GM19025 (cell line): ENCODE data around the gene PTPN11.
"Not testable (repeated sequence)": the region's sequence is repeated elsewhere in the genome, so short reads cannot be mapped to it uniquely, and the experiment has no call there.

Experiments used
- ATAC-seq: cut with Tn5 transposase; IDR thresholded peaks from one replicate; pipeline ENCODE4 v1.9.1; 2021; ENCODE audit warnings: mild to moderate bottlenecking, low read depth, moderate library complexity; ENCODE audit not compliant: unreplicated experiment

Gene PTPN11

DNA sequence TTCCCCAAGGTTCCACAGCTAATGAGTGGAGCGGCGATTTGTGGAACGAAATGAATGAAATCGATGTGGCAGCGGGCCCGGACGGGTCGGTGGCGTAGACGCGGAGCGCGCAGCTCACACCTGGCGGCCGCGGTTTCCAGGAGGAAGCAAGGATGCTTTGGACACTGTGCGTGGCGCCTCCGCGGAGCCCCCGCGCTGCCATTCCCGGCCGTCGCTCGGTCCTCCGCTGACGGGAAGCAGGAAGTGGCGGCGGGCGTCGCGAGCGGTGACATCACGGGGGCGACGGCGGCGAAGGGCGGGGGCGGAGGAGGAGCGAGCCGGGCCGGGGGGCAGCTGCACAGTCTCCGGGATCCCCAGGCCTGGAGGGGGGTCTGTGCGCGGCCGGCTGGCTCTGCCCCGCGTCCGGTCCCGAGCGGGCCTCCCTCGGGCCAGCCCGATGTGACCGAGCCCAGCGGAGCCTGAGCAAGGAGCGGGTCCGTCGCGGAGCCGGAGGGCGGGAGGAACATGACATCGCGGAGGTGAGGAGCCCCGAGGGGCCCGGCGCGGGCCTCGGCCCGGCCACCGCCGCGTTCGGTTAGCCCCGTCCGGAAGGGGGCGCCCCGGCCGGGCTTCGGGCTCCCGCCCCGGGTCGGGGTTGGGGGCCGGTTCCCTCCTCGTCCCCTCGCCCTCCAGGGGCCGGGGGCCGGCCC is at the start of gene PTPN11:
PTPN11 (plus strand) TSS at position 340 of the 689 bp plus-strand sequence; CDS start at position 505, 165 bp downstream.
- ATAC-seq, result peak; percentile 64

DNA sequence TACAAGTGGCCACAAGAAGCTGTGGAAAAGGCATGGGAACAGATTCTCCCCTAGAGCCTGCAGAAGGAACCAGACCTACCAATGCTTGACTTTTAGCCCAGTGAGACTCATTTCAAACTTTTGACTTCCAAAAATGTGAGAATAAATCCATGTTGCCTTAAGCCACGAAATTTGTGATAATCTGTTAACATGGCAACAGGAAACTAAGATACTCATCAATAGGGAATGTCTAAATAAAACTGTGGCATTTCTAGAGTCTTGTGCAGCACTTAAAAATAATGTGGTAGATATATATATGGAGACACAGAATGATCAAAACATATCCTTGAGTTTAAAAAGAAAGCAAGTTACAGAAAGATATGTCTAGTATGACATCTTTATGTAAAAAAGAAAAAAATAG is 48.5 kb upstream of the PTPN11 start:
- no peak for ATAC-seq

- no peak for ATAC-seq
Observed at GRCh38 chr12:112370868-112371510, 47.8 kb upstream of the PTPN11 start.

GRCh38 chr12:112374166-112374740 is 44.5 kb upstream of the PTPN11 start:
- ATAC-seq, result no peak

DNA sequence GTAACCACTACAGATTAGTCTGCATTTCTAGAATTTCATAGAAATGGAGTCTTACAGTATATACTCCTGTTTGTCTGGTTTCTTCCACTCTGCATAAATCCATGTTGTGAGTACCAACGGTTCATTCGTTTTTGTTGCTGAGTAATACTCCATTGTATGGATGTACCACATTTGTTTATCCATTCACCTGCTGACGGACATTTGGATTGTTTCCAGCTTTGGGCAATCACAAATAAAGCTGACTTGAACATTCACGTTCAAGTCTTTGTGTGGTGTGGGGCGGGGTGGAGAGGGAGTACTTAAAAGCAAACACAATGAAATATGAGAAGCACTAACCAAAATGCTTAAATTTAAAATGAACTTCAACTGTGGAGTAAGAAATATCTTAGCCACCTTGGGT is 43.6 kb upstream of the PTPN11 start:
- no peak for ATAC-seq

GRCh38 chr12:112380663-112381405 is 37.9 kb upstream of the PTPN11 start:
- no peak for ATAC-seq

- ATAC-seq, result peak; percentile 42
Observed at GRCh38 chr12:112381406-112381882, 37.3 kb upstream of the PTPN11 start.

DNA sequence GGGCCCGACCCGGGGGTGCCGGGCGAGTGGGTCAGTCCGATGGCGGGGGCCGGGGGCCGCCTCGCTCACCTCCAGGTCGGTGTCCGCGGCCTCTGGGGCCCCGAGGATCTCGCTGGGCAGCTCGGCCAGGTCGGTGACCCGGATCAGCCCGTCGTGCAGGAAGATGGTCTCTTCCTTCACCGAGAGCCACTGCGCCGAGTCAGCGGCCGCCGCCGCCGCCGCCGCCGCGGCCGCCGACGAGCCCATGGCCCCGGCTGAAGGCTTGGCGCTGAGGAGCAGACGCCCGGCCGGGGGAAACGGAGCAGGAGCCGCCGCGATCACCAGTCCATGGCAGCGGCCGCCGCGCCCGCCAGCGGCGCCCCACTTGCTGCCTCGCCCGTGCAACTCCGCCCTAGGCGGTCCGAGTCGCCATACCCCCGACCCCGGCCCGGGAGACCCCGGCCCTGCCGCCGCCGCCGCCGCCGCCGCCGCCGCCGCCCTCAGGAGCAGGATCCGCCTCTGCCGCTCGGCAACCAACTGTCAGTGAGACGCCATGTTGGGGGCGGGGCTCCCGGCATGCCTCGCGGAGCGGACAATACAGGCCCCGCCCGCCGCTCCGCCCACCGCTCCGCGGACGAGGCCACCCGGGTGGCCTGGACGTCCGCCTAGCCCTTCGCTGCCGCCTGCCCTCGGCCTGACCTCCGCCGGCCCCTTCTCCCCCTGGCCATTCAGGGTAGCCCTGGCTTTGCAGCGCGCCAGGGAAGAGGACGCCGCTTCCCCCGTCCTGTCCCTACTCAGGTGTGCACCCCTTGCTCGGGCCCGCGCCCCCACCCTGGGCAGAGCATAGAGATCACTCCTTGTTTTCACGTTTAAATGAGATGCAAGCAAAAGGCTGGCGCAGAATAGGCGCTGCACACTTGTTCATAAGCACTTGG is 36.6 kb upstream of the PTPN11 start, which contains the start of gene HECTD4:
HECTD4 (minus strand) TSS at position 549 of the 914 bp plus-strand sequence; CDS start at position 246, 303 bp downstream.
- ATAC-seq, result peak; percentile 88

DNA sequence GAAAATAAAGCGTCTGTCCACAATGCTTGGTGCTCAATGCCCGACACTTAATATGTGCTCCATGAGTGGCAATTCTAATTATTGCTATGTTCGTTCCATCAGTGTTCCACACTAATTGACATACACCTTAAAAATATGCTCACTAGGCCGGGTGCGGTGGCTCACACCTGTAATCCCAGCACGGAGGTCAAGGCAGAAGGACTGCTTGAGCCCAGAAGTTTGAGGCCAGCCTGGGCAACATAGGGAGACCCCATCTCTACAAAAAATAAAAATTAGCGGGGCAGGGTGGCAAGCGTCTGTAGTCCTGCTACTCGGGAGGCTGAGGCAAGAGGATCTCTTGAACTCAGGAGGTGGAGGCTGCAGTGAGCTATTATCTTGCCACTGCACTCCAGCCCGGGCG is 35.9 kb upstream of the PTPN11 start:
- no peak for ATAC-seq

GRCh38 chr12:112386726-112387125 is 32.0 kb upstream of the PTPN11 start:
- no peak for ATAC-seq

DNA sequence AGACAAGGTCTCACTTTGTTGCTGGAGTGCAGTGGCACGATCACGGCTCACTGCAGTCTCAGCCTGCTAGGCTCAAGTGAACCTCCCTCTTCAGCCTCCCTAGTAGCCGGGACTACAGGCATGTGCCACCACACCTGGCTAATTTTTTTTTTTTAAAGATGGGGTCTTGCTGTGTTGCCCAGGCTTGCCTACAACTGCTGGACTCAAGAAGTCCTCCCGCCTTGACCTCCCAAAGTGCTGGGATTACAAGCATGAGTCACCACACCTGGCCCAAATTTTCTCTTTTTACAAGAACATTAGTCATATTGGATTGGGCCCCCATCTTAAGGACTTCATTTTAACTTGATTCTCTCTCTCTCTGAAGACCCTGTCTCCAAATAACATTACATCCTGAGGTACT is 29.5 kb upstream of the PTPN11 start:
- ATAC-seq, result no peak

DNA sequence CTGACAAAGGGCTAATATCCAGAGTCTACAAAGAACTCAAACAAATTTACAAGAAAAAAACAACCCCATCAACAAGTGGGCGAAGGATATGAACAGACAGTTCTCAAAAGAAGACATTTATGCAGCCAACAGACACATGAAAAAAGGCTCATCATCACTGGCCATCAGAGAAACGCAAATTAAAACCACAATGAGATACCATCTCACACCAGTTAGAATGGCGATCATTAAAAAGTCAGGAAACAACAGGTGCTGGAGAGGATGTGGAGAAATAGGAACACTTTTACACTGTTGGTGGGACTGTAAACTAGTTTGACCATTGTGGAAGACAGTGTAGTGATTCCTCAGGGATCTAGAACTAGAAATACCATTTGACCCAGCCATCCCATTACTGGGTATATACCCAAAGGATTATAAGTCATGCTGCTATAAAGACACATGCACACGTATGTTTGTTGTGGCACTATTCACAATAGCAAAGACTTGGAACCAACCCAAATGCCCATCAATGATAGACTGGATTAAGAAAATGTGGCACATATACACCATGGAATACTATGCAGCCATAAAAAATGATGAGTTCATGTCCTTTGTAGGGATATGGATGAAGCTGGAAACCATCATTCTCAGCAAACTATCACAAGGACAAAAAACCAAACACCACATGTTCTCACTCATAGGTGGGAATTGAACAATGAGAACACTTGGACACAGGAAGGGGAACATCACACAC is 28.7 kb upstream of the PTPN11 start:
- not testable (repeated sequence) for ATAC-seq

GRCh38 chr12:112393328-112393727 is 25.4 kb upstream of the PTPN11 start:
- ATAC-seq, result no peak

GRCh38 chr12:112401054-112401453 is 17.7 kb upstream of the PTPN11 start:
- no peak for ATAC-seq

DNA sequence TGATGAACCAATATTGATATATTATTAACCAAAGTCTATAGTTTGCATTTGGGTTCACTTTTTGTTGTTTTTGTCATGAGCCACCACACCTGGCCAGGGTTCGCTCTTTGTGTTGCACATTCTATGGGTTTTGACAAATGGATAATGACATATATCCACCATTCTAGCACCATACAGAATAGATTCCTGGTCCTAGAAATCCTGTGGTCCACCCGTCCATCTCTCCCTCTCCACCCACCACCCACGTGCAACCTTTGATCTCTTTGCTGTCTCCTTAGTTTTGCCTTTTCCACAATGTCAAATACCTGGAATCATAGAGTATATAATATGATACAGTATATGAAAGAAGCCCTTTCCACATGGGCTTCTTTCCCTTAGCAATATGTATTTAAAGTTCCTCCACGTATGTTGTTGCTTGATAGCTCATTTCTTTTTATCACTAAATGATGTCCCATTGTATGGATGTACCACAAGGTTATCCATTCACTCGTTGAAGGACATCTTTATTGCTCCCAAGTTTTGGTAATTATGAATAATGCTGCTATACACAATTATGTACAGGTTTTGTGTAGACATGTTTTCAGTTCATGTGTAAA is 16.7 kb upstream of the PTPN11 start:
- ATAC-seq, result no peak

DNA sequence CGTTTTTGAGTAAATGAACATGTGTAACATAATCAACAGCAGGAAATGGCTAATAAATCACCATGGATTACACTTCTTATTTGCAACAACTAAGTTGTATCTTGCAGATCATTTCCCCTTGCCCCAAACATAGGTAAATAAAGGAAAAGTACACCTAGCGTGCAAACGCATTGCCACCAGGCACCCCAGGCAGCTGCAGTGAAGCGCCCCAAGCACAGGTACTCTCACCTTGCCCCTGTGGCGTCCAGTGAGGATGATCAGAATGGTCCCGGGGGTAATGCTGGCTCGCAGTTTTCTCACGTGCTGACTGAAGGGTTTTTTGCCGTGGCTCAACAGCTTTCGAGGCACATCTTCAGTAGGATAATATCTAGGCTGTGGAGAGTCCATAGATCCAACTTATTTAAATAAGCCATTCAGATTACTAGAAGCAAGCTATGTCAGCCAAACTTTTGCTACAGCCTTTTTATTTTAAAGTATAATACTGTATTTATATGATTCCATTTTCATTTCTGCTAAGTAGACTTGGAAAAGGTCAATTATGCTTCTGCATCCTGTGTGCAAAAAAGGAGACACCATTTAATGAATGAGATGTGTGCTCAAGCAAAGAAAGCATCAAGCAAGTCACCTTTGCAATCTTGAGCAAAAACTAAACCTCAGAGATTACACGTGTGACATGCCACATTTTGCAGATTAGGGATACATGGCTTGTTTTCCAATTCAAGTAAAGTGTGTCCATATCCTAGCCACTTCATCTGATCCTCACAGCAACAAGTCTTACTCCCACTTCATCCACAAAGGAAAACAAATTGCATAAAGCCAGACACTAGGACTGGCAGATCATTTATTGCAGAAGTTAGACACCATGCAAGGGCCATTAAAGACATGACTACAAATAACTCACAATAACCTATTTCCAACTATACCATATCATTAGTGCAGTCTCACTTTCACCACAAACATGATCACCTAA is 11.9 kb upstream of the PTPN11 start:
- no peak for ATAC-seq

- not testable (repeated sequence) for ATAC-seq
Observed at GRCh38 chr12:112407683-112408082, 11.1 kb upstream of the PTPN11 start.

DNA sequence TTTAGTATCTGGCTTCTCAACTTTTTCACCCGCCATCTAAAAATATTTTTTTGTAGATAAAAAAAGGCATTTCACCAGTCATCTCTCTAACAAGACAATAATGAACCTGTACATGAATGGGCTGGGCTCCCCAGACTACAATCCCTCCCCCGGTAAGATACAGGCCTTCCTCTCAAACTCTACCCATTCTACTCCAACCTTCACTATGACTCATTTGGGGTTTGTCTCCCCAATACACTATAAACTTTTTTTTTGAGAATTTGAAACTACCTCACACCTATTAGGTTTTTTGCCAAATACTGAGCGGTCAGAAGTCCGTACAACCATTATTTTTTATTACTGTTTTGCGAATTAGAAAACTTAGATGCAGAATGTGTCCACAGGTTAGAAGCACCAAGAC is 10.1 kb upstream of the PTPN11 start:
- ATAC-seq, result no peak
